SK-N-MC (cell line): ENCODE measurements around the gene DBP.

Experiments used
- EZH2 ChIP-seq: fragments of 200-600 bp; sonication (generic); IDR thresholded peaks from one replicate; pipeline ENCODE4 v1.6.1; 2017; ENCODE audit warnings: antibody characterized with exemption
- FOXP2 ChIP-seq: optimal IDR thresholded peaks from 2 replicates; pipeline ENCODE3; 2011; ENCODE audit warnings: mild to moderate bottlenecking, moderate library complexity; ENCODE audit not compliant: insufficient read depth; ENCODE audit errors: extremely low read length, control extremely low read depth
- POLR2AphosphoS5 ChIP-seq: IDR thresholded peaks from 2 replicates; pipeline ENCODE4 v1.6.1; 2012; ENCODE audit warnings: mild to moderate bottlenecking, low read depth, low read length, borderline replicate concordance

GRCh38 chr19:48681127-48681470, 43.9 kb upstream of the DBP start:
- TF ChIP-seq POLR2AphosphoS5 (no peak), EZH2 (no peak), FOXP2 (no peak)
